Measurements from ENCODE around the gene OR6N1.

Gene OR6N1

GRCh38 chr1:158735848-158736247 is 36.1 kb downstream of the OR6N1 start:
- no peak for DNase-seq

- DNase-seq: no peak
Observed at GRCh38 chr1:158732524-158732923, 39.5 kb downstream of the OR6N1 start.

- no peak for DNase-seq
Observed at GRCh38 chr1:158731707-158732106, 40.3 kb downstream of the OR6N1 start.

- no peak for DNase-seq
Observed at GRCh38 chr1:158730453-158730852, 41.5 kb downstream of the OR6N1 start.

- no peak for DNase-seq
Observed at GRCh38 chr1:158728510-158729225, 43.3 kb downstream of the OR6N1 start.

GRCh38 chr1:158724442-158724841 is 47.6 kb downstream of the OR6N1 start:
- no peak for DNase-seq

GRCh38 chr1:158720620-158721019 is 51.4 kb downstream of the OR6N1 start, which contains the start of gene OR6K3:
Gene OR6K3 (minus strand): TSS chr1:158720720. CDS start chr1:158718115, 2,605 bp downstream.
- no peak for DNase-seq

- no peak for DNase-seq
Observed at GRCh38 chr1:158719664-158720063, 52.3 kb downstream of the OR6N1 start.

- DNase-seq: no peak
Observed at GRCh38 chr1:158717344-158717743, 54.7 kb downstream of the OR6N1 start.

- no peak for DNase-seq
Observed at GRCh38 chr1:158716335-158716734, 55.7 kb downstream of the OR6N1 start.

GRCh38 chr1:158714754-158715153 is 57.2 kb downstream of the OR6N1 start:
- DNase-seq: no peak
